CD4-positive, alpha-beta T cell treated with Interleukin-15 for 4 hours (primary cell): ENCODE data around the gene FNBP1.
A peak's percentile ranks its signal among the peaks of the same experiment; 100 is the strongest.
"Not testable (repeated sequence)": the region's sequence is repeated elsewhere in the genome, so short reads cannot be mapped to it uniquely, and the experiment has no call there.

Source experiments
- DNase-seq: peaks from one replicate; pipeline ENCODE4 v3.0.0-alpha.2; 2020; ENCODE audit warnings: low spot score

Gene FNBP1

DNA sequence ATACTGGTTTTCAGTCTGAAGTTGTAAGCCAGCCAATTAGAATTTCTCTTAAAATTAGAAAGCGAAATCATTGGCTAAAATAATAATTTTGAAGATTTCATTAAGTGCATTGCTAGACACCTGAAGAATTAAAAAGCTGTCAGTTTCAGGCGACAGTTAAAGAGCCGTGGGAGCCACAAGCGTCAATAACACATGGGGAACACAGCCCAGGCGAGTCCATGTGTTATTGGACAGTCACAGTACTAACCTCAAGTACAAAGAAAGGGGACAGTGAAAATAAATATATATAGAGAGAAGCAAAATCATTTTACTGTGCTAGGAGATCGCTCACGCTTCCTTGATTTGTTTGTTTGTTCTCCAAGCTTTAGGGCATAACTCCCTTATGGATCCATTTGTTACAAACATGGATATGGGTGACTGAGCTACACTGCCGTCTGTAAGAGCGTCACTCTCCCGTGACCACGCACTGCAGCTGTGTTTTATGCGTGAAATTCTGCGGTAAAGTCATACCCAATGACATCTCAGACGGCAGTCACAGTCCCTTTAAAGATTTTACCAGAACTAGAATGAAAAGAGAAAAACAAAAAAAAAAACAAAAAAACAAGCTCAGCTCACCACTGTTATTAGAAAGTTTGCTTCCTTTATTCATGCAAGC is 124.6 kb downstream of the FNBP1 start:
- DNase-seq, result no peak

- no peak for DNase-seq
Observed at GRCh38 chr9:129916707-129917106, 126.3 kb downstream of the FNBP1 start.

- no peak for DNase-seq
Observed at GRCh38 chr9:129914051-129914450, 128.9 kb downstream of the FNBP1 start.

GRCh38 chr9:129910628-129911567 is 132.1 kb downstream of the FNBP1 start:
- peak; percentile 29 for DNase-seq

GRCh38 chr9:129909851-129910250 is 133.1 kb downstream of the FNBP1 start:
- no peak for DNase-seq

- DNase-seq, result no peak
Observed at GRCh38 chr9:129908906-129909305, 134.1 kb downstream of the FNBP1 start.

- DNase-seq, result no peak
Observed at GRCh38 chr9:129907201-129907600, 135.8 kb downstream of the FNBP1 start.

DNA sequence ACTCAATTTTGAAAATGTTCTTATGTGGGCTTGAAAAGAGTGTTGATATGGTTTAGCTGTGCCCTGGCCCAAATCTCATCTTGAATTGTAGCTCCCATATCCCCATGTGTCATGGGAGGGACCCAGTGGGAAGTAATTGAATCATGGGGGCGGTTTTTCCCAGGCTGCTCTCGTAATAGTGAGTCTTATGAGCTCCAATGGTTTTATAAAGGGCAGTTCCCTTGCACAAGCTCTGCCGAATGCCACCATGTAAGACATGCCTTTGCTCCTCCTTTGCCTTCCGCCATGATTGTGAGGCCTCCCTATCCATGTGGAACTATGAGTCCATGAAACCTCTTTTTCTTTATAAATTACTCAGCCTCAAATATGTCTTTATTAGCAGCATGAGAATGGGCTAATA is 136.7 kb downstream of the FNBP1 start:
- DNase-seq, result no peak

DNA sequence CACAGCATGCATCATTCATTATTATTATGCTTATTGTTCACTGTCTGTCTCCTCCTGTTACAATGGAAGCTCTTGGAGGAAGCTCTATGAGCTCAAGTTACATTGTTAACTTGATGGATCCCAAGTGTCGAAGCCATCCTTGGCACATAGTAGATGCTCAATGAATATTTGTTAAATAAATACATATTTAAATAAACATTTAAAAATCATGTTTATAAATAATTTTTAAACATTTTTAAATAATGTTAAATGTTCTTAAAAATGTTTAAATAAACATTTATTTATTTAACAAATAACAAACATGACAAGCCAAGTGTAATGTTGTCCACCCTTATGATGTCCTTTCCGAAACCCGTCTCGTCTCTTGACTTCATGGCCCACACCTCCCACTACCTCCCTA is 138.3 kb downstream of the FNBP1 start:
- DNase-seq, result no peak

DNA sequence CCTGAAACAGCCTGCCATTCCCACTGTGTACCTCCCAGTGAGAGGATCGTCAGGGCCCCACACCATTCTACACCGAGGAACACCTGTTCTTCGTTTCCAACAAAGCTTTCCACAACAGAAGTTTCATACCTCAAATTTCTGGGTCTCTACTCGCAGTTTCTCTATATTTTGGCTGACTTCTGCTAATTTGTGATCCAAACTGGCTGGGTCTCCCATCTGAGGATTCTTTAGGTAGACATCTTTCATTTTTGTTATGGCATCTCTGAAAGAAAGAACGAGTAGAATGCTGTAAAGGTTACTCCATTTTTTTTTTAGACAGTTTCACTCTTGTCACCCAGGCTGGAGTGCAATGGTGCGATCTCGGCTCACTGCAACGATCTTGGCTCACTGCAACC is 140.3 kb downstream of the FNBP1 start:
- no peak for DNase-seq

- no peak for DNase-seq
Observed at GRCh38 chr9:129901993-129902739, 140.8 kb downstream of the FNBP1 start.

GRCh38 chr9:129900263-129901027 is 142.5 kb downstream of the FNBP1 start:
- no peak for DNase-seq

GRCh38 chr9:129899620-129900019 is 143.4 kb downstream of the FNBP1 start:
- no peak for DNase-seq

DNA sequence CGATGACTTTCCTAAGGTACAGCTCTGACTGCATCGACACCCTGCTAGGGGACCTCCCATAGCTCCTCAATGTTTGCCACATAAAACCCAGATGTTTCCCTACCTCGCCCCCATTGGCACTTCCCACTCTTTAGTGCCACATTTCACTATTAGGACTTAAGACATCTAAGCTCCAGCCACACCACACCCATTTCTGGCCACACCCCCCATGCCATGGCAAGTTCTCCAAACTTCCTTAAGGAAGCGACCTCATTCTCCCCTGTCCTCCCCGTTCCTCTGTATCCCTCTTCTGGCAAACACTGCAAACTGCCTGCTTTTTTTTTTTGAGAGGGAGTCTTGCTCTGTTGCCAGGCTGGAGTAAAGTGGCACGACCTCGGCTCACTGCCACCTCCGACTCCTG is 144.8 kb downstream of the FNBP1 start:
- no peak for DNase-seq

DNA sequence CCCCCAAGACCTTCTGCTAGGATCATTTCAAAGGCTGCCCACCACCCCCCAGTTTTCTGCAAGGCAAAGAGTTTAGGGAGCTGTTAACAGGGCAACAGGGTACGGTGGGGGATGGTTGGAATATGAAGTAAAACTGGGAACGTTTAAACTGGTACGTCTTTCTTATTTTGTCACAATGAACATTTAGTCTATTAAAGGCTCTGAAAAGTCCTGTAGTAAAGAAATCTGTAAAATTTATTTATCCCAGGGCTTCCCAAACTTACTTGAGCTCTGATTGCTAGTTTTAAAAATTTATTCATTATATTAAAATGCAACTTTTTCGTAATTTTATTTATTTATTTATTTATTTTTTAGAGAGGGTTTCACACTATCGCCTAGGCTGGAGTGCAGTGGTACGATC is 145.7 kb downstream of the FNBP1 start:
- DNase-seq, result no peak

GRCh38 chr9:129895376-129896268 is 147.4 kb downstream of the FNBP1 start:
- DNase-seq, result peak; percentile 44

DNA sequence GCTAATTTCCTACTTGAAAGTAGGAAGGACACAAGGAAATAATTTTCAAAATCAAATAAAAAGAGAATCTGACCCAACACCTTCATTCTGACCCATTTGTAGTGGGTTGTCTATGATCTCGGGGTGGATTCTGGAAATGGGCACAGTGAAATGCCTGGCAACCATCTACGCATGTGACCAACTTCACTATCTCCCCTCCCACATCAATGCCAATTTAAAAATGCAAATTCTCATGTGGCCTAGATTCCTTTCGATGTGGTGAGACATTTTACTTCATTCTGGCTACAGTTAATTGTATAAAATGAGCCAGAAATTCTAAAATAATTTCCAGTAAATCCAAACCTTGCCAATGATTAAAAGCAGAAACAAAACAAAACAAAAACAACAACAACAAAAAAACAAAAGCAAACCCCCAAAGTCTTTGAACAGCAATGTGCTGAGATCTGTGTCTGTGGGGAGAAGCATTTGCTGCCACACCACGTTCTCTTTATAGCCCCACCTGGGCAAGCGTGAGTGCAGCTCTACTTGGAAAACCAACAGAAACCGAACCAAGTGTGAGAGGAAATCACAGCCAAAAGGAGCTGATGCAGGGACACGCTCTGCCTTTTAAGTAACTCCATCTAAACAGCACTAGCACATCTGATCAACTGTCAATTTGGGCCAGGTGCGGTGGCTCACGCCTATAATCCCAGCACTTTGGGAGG is 148.7 kb downstream of the FNBP1 start:
- DNase-seq, result peak; percentile 51

- DNase-seq, result peak; percentile 66
Observed at GRCh38 chr9:129891569-129891968, 151.4 kb downstream of the FNBP1 start.

GRCh38 chr9:129890718-129891299 is 152.2 kb downstream of the FNBP1 start:
- DNase-seq, result not testable (repeated sequence)
